ENCODE results near the gene PCSK1N. TPM values are rescaled to one million over a fixed set of nuclear protein-coding genes. Genes with fewer than 3 reads are reported as not detected.

Gene PCSK1N
- total and polyA plus RNA-seq, 9 of the 15 experiments (the other 6 are each of a cell fraction or from before 2014, with no cell fraction given), result 0.07 to 0.55 (median 0.54) TPM; not detected in 6

GRCh38 chrX:48854898-48855297 lies 19.5 kb upstream of the PCSK1N start:
- Histone ChIP-seq H3K9me3 (replicated peaks; ENCODE audit: control insufficient read depth, insufficient read depth, low read depth, low read length) (peaks cover 6% of the 10 kb centered on the region; the same call in 1 of the 2 replicates), H3K4me2 (ENCODE audit: insufficient read depth, low read length) (no peak overlapping the region), H3K9ac (ENCODE audit: insufficient read depth in 1 of 2, low read depth in 2 of 2, low read length in 2 of 2) (no peak overlapping the region), H3K9me1 (ENCODE audit: control insufficient read depth, insufficient read depth, low read length) (no peaks in the 10 kb centered on the region), H3K27me3 (ENCODE audit: control insufficient read depth in 2 of 2, insufficient read depth in 2 of 2, low read length in 2 of 2) (no peaks in the 10 kb centered on the region), H2AFZ (ENCODE audit: low read depth, low read length) (0 out of 2 replicates have a peak overlapping the region, but pooled peaks have one; percentile 24), H3K4me3 (no peak overlapping the region), H4K20me1 (replicated peaks; ENCODE audit: control insufficient read depth, insufficient read depth, low read length) (no peaks in the 10 kb centered on the region), H3K27ac (ENCODE audit: extremely low read depth, low read depth, low read length) (no peak overlapping the region), H3K4me1 (replicated peaks in 1 of 2; ENCODE audit: control insufficient read depth in 2 of 2, insufficient read depth in 2 of 2, low read length in 2 of 2) (no peaks in the 10 kb centered on the region; a peak in 1 of 5 replicates), H3K79me2 (ENCODE audit: control insufficient read depth, insufficient read depth, low read length) (no peaks in the 10 kb centered on the region), H3K36me3 (ENCODE audit: control insufficient read depth, insufficient read depth, low read length) (no peaks in the 10 kb centered on the region)
- BruUV-seq (replicated peaks), result no TSS peak
- peak; percentile 56 for FAIRE-seq
- POLR2A ChIA-PET, result no interaction called here
- intact Hi-C loops (cut with micrococcal nuclease) (no loop called here), in situ Hi-C loops (cut with MboI) (no loop called here)
- CTCF ChIA-PET (ENCODE audit: low intra/inter-chr PET ratio), result no interaction called here
- 27% methylated on average over 5 of the region's 5 CpGs for WGBS (ENCODE audit: insufficient coverage, low coverage, missing lambda C conversion rate)
- peak in 1 of 4 experiments; percentile 42 for DNase-seq (ENCODE audit: extremely low read depth in 1 of 4, low spot score in 3 of 4)
- ATAC-seq, result peak; percentile 42; the same call in 1 of the 3 replicates
- TF ChIP-seq MEF2A (IDR thresholded peaks at IDR 0.05; ENCODE audit: control insufficient read depth, low read depth, low read length) (no peak), NEUROD1 (IDR thresholded peaks at IDR 0.05; ENCODE audit: borderline replicate concordance, low read depth, low read length, partially characterized antibody) (no peak), ZNF124 (CRISPR knock-in tag; IDR thresholded peaks at IDR 0.05) (no peak), CBX1 (IDR thresholded peaks at IDR 0.05; ENCODE audit: low read depth) (no peak), ZNF175 (CRISPR knock-in tag; IDR thresholded peaks at IDR 0.05; ENCODE audit: low read depth) (no peak), RAD21 (CRISPR knock-in tag; conservative IDR thresholded peaks at IDR 0.05 in 1 of 2, IDR thresholded peaks at IDR 0.05 in 1 of 2) (peak; percentile 55 to 77), BRD9 (IDR thresholded peaks at IDR 0.05; ENCODE audit: low read depth, partially characterized antibody) (peak; percentile 56), VEZF1 (CRISPR knock-in tag; IDR thresholded peaks at IDR 0.05) (peak; percentile 17; the same call in 1 of the 2 replicates), SIN3A (IDR thresholded peaks at IDR 0.05; ENCODE audit: borderline replicate concordance in 2 of 2, control insufficient read depth in 1 of 2, low read depth in 2 of 2, low read length in 2 of 2) (no peak), ZNF77 (CRISPR knock-in tag; IDR thresholded peaks at IDR 0.05) (no peak), ZNF740 (CRISPR knock-in tag; IDR thresholded peaks at IDR 0.05) (peak; percentile 81), ZNF740 (tag; IDR thresholded peaks at IDR 0.05) (no peak), FOXM1 (IDR thresholded peaks at IDR 0.05; ENCODE audit: low read depth) (no peak), FOXM1 (CRISPR knock-in tag; IDR thresholded peaks at IDR 0.05; ENCODE audit: low read depth) (no peak)
- TF ChIP-seq, protein P1, sequence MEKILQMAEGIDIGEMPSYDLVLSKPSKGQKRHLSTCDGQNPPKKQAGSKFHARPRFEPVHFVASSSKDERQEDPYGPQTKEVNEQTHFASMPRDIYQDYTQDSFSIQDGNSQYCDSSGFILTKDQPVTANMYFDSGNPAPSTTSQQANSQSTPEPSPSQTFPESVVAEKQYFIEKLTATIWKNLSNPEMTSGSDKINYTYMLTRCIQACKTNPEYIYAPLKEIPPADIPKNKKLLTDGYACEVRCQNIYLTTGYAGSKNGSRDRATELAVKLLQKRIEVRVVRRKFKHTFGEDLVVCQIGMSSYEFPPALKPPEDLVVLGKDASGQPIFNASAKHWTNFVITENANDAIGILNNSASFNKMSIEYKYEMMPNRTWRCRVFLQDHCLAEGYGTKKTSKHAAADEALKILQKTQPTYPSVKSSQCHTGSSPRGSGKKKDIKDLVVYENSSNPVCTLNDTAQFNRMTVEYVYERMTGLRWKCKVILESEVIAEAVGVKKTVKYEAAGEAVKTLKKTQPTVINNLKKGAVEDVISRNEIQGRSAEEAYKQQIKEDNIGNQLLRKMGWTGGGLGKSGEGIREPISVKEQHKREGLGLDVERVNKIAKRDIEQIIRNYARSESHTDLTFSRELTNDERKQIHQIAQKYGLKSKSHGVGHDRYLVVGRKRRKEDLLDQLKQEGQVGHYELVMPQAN (IDR thresholded peaks at IDR 0.05; ENCODE audit: borderline replicate concordance), result no peak
- TF ChIP-seq, protein P2, sequence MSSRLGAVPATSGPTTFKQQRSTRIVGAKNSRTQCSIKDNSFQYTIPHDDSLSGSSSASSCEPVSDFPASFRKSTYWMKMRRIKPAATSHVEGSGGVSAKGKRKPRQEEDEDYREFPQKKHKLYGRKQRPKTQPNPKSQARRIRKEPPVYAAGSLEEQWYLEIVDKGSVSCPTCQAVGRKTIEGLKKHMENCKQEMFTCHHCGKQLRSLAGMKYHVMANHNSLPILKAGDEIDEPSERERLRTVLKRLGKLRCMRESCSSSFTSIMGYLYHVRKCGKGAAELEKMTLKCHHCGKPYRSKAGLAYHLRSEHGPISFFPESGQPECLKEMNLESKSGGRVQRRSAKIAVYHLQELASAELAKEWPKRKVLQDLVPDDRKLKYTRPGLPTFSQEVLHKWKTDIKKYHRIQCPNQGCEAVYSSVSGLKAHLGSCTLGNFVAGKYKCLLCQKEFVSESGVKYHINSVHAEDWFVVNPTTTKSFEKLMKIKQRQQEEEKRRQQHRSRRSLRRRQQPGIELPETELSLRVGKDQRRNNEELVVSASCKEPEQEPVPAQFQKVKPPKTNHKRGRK (tag; IDR thresholded peaks at IDR 0.05), result peak; percentile 55

Measured in K562 (cell line).